Measurements from ENCODE around the gene KIF26A.

- no peak for TF ChIP-seq CTCF (IDR thresholded peaks at IDR 0.05)
- no peak for TF ChIP-seq POLR2A (IDR thresholded peaks at IDR 0.05)
- no peak for TF ChIP-seq EP300 (IDR thresholded peaks at IDR 0.05)
These were observed 56.3 kb downstream of the KIF26A start for GRCh38 chr14:104194716-104195115.
